BLaER1 (cell line): Measurements from ENCODE around the gene TNFRSF6B.

Experiments used
- H3K27ac ChIP-seq: shearing (Covaris generic); formaldehyde crosslinking; 2 replicates; pipeline ENCODE4 v1.8.1; 2022
- H3K27me3 ChIP-seq: shearing (Covaris generic); formaldehyde crosslinking; 2 replicates; pipeline ENCODE4 v1.8.1; 2022
- H3K36me3 ChIP-seq: shearing (Covaris generic); formaldehyde crosslinking; 2 replicates; pipeline ENCODE4 v1.8.1; 2022
- H3K4me1 ChIP-seq: shearing (Covaris generic); formaldehyde crosslinking; 2 replicates; pipeline ENCODE4 v1.8.1; 2022
- H3K4me2 ChIP-seq: shearing (Covaris generic); formaldehyde crosslinking; 2 replicates; pipeline ENCODE4 v1.8.1; 2022
- H3K4me3 ChIP-seq: shearing (Covaris generic); formaldehyde crosslinking; 2 replicates; pipeline ENCODE4 v1.8.1; 2022
- H3K9ac ChIP-seq: shearing (Covaris generic); formaldehyde crosslinking; 2 replicates; pipeline ENCODE4 v1.8.1; 2022
- H3K9me3 ChIP-seq: shearing (Covaris generic); formaldehyde crosslinking; 2 replicates; pipeline ENCODE4 v1.8.1; 2022
- H4K20me1 ChIP-seq: shearing (Covaris generic); formaldehyde crosslinking; 2 replicates; pipeline ENCODE4 v1.8.1; 2022
- Cebpa-rat ChIP-seq: shearing (Covaris generic); IDR thresholded peaks from 2 replicates; pipeline ENCODE4 v1.8.1; 2022

TNFRSF6B gene

DNA sequence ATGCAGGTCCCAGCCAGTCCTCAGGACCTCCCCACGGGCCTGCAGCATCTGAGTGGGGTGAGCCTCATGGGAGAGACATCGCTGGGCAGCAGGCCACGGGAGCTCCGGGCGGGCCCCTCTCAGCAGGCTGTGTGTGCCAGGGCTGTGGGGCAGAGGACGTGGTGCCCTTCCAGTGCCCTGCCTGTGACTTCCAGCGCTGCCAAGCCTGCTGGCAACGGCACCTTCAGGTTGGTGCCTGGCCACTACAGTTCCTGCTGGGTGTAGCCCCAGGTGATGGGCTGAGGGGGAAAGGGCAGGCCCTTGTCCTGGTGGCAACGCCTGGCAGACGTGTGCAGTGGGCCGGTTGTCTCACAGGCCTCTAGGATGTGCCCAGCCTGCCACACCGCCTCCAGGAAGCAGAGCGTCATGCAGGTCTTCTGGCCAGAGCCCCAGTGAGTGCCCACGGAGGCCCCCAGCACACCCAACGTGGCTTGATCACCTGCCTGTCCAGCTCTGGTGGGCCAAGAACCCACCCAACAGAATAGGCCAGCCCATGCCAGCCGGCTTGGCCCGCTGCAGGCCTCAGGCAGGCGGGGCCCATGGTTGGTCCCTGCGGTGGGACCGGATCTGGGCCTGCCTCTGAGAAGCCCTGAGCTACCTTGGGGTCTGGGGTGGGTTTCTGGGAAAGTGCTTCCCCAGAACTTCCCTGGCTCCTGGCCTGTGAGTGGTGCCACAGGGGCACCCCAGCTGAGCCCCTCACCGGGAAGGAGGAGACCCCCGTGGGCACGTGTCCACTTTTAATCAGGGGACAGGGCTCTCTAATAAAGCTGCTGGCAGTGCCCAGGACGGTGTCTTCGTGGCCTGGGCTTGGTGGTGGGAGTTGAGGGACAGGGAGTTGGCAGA lies 787 bp upstream of the TNFRSF6B start:
- no peak for TF ChIP-seq Cebpa-rat
- peak overlapping the region; percentile 99 for H3K4me2 ChIP-seq
- peaks cover 76% of the 10 kb centered on the region for H3K4me1 ChIP-seq
- no peaks in the 10 kb centered on the region for H3K27me3 ChIP-seq
- peak overlapping the region; percentile 50 for H3K9ac ChIP-seq
- no peaks in the 10 kb centered on the region for H3K9me3 ChIP-seq
- peaks cover 37% of the 10 kb centered on the region for H3K36me3 ChIP-seq
- peaks cover 58% of the 10 kb centered on the region for H4K20me1 ChIP-seq
- H3K27ac ChIP-seq: peak overlapping the region; percentile 82
- no peak overlapping the region for H3K4me3 ChIP-seq

- Histone ChIP-seq H3K4me1 (peaks cover 70% of the 10 kb centered on the region), H3K36me3 (peaks cover 42% of the 10 kb centered on the region), H3K4me3 (peak overlapping the region; percentile 63), H3K27me3 (no peaks in the 10 kb centered on the region), H3K9ac (peak overlapping the region; percentile 72), H3K27ac (peak overlapping the region; percentile 82), H4K20me1 (peaks cover 52% of the 10 kb centered on the region), H3K9me3 (no peaks in the 10 kb centered on the region), H3K4me2 (peak overlapping the region; percentile 99)
- no peak for TF ChIP-seq Cebpa-rat
These were observed 185 bp upstream of the TNFRSF6B start for GRCh38 chr20:63696306-63696627.

GRCh38 chr20:63697357-63697867 lies 960 bp downstream of the TNFRSF6B start:
- H3K27ac ChIP-seq: peak overlapping the region; percentile 82; the same call in 1 of the 2 replicates
- H3K36me3 ChIP-seq: peaks cover 52% of the 10 kb centered on the region

DNA sequence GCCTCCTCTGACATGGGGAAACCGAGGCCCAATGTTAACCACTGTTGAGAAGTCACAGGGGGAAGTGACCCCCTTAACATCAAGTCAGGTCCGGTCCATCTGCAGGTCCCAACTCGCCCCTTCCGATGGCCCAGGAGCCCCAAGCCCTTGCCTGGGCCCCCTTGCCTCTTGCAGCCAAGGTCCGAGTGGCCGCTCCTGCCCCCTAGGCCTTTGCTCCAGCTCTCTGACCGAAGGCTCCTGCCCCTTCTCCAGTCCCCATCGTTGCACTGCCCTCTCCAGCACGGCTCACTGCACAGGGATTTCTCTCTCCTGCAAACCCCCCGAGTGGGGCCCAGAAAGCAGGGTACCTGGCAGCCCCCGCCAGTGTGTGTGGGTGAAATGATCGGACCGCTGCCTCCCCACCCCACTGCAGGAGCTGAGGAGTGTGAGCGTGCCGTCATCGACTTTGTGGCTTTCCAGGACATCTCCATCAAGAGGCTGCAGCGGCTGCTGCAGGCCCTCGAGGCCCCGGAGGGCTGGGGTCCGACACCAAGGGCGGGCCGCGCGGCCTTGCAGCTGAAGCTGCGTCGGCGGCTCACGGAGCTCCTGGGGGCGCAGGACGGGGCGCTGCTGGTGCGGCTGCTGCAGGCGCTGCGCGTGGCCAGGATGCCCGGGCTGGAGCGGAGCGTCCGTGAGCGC lies 1.6 kb downstream of the TNFRSF6B start:
- Histone ChIP-seq H3K4me2 (peak overlapping the region; percentile 99), H3K4me1 (peaks cover 55% of the 10 kb centered on the region), H3K9me3 (no peaks in the 10 kb centered on the region), H3K9ac (no peak overlapping the region; the same call in 1 of the 2 replicates), H3K27ac (no peak overlapping the region), H4K20me1 (peaks cover 55% of the 10 kb centered on the region), H3K27me3 (no peaks in the 10 kb centered on the region), H3K4me3 (no peak overlapping the region; the same call in 1 of the 2 replicates), H3K36me3 (peaks cover 58% of the 10 kb centered on the region)
- TF ChIP-seq Cebpa-rat: no peak

More at GRCh38 chr20:63697357-63697867, 960 bp downstream of the TNFRSF6B start:
- no peaks in the 10 kb centered on the region for H3K27me3 ChIP-seq
- no peak for TF ChIP-seq Cebpa-rat
- H3K4me3 ChIP-seq: peak overlapping the region; percentile 63
- peak overlapping the region; percentile 72 for H3K9ac ChIP-seq
- peaks cover 59% of the 10 kb centered on the region for H3K4me1 ChIP-seq
- no peaks in the 10 kb centered on the region for H3K9me3 ChIP-seq
- H4K20me1 ChIP-seq: peaks cover 50% of the 10 kb centered on the region
- peak overlapping the region; percentile 99 for H3K4me2 ChIP-seq

- Histone ChIP-seq H3K4me3 (no peak overlapping the region), H3K27ac (peak overlapping the region; percentile 58; the same call in 1 of the 2 replicates)
These were observed 2.5 kb downstream of the TNFRSF6B start for GRCh38 chr20:63698739-63699465.

GRCh38 chr20:63699466-63700198 lies 3.2 kb downstream of the TNFRSF6B start:
- no peak overlapping the region for H3K4me3 ChIP-seq
- peaks cover 55% of the 10 kb centered on the region for H3K4me1 ChIP-seq
- TF ChIP-seq Cebpa-rat: no peak
- H3K27me3 ChIP-seq: no peaks in the 10 kb centered on the region
- peak overlapping the region; percentile 34 for H3K4me2 ChIP-seq
- peak overlapping the region; percentile 58 for H3K27ac ChIP-seq
- H3K9me3 ChIP-seq: no peaks in the 10 kb centered on the region
- H3K9ac ChIP-seq: 0 out of 2 replicates have a peak overlapping the region, but pooled peaks have one; percentile 38
- peaks cover 71% of the 10 kb centered on the region for H4K20me1 ChIP-seq
- H3K36me3 ChIP-seq: peaks cover 65% of the 10 kb centered on the region

More at GRCh38 chr20:63698739-63699465, 2.5 kb downstream of the TNFRSF6B start:
- no peak overlapping the region for H3K9ac ChIP-seq
- no peaks in the 10 kb centered on the region for H3K27me3 ChIP-seq
- H3K4me2 ChIP-seq: peak overlapping the region; percentile 34; the same call in 1 of the 2 replicates
- no peak for TF ChIP-seq Cebpa-rat
- no peaks in the 10 kb centered on the region for H3K9me3 ChIP-seq
- H3K36me3 ChIP-seq: peaks cover 64% of the 10 kb centered on the region
- peaks cover 64% of the 10 kb centered on the region for H4K20me1 ChIP-seq
- peaks cover 55% of the 10 kb centered on the region for H3K4me1 ChIP-seq

- Histone ChIP-seq H3K36me3 (peaks cover 66% of the 10 kb centered on the region), H3K4me3 (no peak overlapping the region), H3K27ac (no peak overlapping the region), H3K9ac (no peak overlapping the region), H3K9me3 (no peaks in the 10 kb centered on the region), H3K4me1 (peaks cover 52% of the 10 kb centered on the region), H4K20me1 (peaks cover 79% of the 10 kb centered on the region), H3K4me2 (peak overlapping the region; percentile 34), H3K27me3 (no peaks in the 10 kb centered on the region)
- no peak for TF ChIP-seq Cebpa-rat
These were observed 4.0 kb downstream of the TNFRSF6B start for GRCh38 chr20:63700199-63701050.

DNA sequence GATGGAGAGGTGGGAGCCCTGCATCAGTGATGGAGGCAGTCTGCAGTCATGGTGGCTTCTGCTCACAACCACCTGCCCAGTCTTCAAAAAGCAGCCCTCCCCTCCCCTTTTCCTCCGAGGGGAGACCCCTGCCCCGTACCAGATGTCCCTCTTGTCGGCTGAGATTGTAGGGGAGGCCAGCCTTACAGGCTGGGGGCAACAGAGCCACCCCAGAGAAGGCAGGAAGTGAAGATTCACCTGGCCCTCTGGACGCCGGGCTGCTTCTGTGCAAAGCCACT lies 4.5 kb downstream of the TNFRSF6B start:
- no peak overlapping the region for H3K4me2 ChIP-seq
- no peak overlapping the region for H3K27ac ChIP-seq
- peaks cover 67% of the 10 kb centered on the region for H3K36me3 ChIP-seq
- H3K9me3 ChIP-seq: no peaks in the 10 kb centered on the region
- H3K4me1 ChIP-seq: peaks cover 49% of the 10 kb centered on the region
- no peak overlapping the region; the same call in 1 of the 2 replicates for H3K9ac ChIP-seq
- no peak overlapping the region for H3K4me3 ChIP-seq
- H3K27me3 ChIP-seq: no peaks in the 10 kb centered on the region
- no peak for TF ChIP-seq Cebpa-rat
- peaks cover 85% of the 10 kb centered on the region for H4K20me1 ChIP-seq
